GM23338 (cell line): ENCODE measurements around the gene ESR2. TPM values are rescaled to one million over a fixed set of nuclear protein-coding genes. Genes with fewer than 3 reads are reported as not detected.

Source experiments
- ZNF114 ChIP-seq: fragments of 250-450 bp; sonication (Bioruptor Pico); IDR thresholded peaks from 2 replicates; pipeline ENCODE4 v1.5.0; 2020; ENCODE audit warnings: mild to moderate bottlenecking, moderate library complexity
- ZNF331 ChIP-seq: fragments of 250-450 bp; sonication (Bioruptor Pico); IDR thresholded peaks from 2 replicates; pipeline ENCODE4 v1.5.0; 2020; ENCODE audit warnings: low read depth, mild to moderate bottlenecking, moderate library complexity
- polyA plus RNA-seq: library from polyadenylated mRNA; unstranded; fragments of >200 nt; fragmentation: Nextera tagmentation; extraction: Ambion mirVana; gene quantifications from 2 replicates; pipeline ENCODE4 v1.2.1, GENCODE V29; 2016
- total RNA-seq: library from RNA; depleted of rRNA; stranded (reverse); fragments of >200 nt; shearing (Covaris generic); gene quantifications from 2 replicates; pipeline ENCODE4 v1.2.3, GENCODE V29; 2014
- TF ChIP-seq, protein P1 (sequence below): fragments of 250-450 bp; sonication (Bioruptor Pico); IDR thresholded peaks from 2 replicates; pipeline ENCODE4 v1.5.0; 2020; ENCODE audit warnings: mild to moderate bottlenecking, moderate library complexity
- TF ChIP-seq, protein P2 (sequence below), 2 experiments: fragments of 200-600 bp in 1 of 2; sonication (generic) in 1 of 2; conservative IDR thresholded peaks; 2 replicates each; pipeline versions ENCODE4 v1.5.1 to v1.6.1; 2016 to 2017; ENCODE audit warnings: antibody characterized with exemption in 2 of 2, low read depth in 2 of 2, mild to moderate bottlenecking in 2 of 2, moderate library complexity in 1 of 2

Gene ESR2
- total and polyA plus RNA-seq, 2 experiments from 2014 or later: 0.58 to 0.59 TPM

DNA sequence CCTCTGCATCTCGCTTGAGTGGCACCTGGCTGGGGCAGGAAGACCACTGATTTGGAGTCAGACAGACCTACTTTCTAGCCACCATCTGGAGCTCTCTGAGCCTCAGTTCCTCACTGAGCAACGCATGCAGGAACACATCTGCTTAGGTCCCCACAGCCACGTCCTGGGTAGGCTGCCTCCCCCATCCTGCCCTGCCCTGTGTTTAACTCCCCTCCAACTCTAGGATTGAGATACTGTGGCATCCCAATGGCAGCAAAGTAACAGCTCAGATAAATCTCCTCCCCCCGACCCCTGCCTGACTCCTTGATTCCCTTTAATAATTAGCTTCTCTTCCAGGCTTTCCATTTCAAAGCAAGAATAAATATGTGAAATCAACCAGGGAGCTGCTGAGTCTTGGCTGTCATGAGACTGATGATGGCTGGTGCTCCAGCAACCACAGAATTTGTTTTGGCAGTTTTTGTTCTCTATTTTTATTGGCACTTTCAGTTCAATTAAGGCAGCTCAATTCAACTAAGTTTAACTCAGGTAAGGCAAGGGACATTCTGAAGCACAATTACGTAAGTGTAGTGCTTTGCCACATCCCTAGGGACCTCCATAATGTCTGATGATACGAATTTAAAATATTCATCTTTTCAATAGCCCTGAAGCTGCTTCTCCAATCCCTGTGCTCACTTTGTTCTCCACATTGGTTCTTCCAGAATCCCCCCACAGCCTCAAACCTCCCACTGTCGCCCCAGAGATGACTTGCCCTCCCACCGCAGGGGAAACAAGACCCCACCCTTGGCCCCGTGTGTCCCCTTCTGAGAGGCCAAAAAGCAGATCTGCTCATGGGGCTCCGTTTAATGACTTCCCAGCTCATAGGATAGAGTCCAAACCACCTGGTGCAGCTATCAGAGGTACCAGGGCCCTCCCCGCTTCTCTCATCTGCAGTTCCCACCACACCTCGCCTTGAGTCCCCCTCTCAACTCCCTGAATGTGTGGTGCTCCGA lies 58.2 kb downstream of the ESR2 start (continued):
- TF ChIP-seq, protein P1, sequence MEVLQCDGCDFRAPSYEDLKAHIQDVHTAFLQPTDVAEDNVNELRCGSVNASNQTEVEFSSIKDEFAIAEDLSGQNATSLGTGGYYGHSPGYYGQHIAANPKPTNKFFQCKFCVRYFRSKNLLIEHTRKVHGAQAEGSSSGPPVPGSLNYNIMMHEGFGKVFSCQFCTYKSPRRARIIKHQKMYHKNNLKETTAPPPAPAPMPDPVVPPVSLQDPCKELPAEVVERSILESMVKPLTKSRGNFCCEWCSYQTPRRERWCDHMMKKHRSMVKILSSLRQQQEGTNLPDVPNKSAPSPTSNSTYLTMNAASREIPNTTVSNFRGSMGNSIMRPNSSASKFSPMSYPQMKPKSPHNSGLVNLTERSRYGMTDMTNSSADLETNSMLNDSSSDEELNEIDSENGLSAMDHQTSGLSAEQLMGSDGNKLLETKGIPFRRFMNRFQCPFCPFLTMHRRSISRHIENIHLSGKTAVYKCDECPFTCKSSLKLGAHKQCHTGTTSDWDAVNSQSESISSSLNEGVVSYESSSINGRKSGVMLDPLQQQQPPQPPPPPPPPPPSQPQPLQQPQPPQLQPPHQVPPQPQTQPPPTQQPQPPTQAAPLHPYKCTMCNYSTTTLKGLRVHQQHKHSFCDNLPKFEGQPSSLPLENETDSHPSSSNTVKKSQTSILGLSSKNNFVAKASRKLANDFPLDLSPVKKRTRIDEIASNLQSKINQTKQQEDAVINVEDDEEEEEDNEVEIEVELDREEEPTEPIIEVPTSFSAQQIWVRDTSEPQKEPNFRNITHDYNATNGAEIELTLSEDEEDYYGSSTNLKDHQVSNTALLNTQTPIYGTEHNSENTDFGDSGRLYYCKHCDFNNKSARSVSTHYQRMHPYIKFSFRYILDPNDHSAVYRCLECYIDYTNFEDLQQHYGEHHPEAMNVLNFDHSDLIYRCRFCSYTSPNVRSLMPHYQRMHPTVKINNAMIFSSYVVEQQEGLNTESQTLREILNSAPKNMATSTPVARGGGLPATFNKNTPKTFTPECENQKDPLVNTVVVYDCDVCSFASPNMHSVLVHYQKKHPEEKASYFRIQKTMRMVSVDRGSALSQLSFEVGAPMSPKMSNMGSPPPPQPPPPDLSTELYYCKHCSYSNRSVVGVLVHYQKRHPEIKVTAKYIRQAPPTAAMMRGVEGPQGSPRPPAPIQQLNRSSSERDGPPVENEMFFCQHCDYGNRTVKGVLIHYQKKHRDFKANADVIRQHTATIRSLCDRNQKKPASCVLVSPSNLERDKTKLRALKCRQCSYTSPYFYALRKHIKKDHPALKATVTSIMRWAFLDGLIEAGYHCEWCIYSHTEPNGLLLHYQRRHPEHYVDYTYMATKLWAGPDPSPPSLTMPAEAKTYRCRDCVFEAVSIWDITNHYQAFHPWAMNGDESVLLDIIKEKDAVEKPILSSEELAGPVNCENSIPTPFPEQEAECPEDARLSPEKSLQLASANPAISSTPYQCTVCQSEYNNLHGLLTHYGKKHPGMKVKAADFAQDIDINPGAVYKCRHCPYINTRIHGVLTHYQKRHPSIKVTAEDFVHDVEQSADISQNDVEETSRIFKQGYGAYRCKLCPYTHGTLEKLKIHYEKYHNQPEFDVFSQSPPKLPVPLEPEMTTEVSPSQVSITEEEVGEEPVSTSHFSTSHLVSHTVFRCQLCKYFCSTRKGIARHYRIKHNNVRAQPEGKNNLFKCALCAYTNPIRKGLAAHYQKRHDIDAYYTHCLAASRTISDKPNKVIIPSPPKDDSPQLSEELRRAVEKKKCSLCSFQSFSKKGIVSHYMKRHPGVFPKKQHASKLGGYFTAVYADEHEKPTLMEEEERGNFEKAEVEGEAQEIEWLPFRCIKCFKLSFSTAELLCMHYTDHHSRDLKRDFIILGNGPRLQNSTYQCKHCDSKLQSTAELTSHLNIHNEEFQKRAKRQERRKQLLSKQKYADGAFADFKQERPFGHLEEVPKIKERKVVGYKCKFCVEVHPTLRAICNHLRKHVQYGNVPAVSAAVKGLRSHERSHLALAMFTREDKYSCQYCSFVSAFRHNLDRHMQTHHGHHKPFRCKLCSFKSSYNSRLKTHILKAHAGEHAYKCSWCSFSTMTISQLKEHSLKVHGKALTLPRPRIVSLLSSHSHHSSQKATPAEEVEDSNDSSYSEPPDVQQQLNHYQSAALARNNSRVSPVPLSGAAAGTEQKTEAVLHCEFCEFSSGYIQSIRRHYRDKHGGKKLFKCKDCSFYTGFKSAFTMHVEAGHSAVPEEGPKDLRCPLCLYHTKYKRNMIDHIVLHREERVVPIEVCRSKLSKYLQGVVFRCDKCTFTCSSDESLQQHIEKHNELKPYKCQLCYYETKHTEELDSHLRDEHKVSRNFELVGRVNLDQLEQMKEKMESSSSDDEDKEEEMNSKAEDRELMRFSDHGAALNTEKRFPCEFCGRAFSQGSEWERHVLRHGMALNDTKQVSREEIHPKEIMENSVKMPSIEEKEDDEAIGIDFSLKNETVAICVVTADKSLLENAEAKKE: no peak
- TF ChIP-seq ZNF331 (CRISPR knock-in tag) (no peak), ZNF114 (CRISPR knock-in tag) (no peak)
- TF ChIP-seq, protein P2, sequence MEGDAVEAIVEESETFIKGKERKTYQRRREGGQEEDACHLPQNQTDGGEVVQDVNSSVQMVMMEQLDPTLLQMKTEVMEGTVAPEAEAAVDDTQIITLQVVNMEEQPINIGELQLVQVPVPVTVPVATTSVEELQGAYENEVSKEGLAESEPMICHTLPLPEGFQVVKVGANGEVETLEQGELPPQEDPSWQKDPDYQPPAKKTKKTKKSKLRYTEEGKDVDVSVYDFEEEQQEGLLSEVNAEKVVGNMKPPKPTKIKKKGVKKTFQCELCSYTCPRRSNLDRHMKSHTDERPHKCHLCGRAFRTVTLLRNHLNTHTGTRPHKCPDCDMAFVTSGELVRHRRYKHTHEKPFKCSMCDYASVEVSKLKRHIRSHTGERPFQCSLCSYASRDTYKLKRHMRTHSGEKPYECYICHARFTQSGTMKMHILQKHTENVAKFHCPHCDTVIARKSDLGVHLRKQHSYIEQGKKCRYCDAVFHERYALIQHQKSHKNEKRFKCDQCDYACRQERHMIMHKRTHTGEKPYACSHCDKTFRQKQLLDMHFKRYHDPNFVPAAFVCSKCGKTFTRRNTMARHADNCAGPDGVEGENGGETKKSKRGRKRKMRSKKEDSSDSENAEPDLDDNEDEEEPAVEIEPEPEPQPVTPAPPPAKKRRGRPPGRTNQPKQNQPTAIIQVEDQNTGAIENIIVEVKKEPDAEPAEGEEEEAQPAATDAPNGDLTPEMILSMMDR (conservative IDR thresholded peaks at IDR 0.05; ENCODE audit: low read depth in 2 of 2): no peak
